NK-92 (cell line): ENCODE results near the gene TBX3.

Experiments used
- DNase-seq: peaks from one replicate; lab custom pipeline; 2025; ENCODE audit not compliant: unreplicated experiment; lab: John Stamatoyannopoulos, UW

The TBX3 gene

DNA sequence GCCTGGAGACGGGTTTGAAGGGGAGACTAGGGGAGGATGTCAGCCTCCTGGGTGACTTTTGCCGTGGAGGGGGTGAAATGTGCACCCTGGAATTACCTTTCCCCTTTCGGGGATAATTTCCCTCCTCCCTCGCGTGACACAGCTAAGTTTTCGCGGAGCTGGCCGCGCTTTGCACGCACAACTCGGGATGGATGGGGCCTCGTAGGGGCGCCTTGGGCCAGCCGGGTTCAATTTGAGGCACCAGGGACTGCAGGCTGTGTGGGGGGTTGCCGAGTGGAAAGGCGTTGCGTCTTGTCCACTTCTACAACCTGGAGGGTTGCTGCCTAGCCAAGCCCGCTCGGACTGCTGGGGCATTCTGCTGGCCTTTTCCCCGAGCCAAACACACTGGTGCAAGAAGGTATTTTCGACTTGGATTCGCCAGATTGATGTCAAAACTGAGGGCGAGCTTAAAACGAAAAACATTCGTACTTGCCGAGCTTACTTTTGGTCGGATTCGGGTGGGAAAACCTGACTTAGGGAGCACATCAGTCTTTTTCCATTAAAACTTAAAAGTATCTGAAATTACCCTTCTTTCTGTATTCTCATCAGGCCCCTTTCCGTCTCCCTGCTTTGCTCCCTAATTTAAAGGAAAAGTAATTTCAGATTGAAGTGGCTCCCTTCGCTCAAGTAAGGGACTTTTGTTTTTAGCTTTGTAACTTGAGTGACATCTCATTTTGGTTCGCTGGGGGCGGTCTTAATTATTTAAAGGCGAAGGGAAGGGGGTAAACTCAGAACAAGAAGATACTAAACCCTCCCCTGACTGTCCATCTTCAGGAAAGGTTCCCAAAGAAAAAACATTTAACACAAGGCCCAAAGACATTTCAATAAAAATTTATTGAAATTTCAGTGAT is 14.3 kb downstream of the TBX3 start:
- DNase-seq = no peak

DNA sequence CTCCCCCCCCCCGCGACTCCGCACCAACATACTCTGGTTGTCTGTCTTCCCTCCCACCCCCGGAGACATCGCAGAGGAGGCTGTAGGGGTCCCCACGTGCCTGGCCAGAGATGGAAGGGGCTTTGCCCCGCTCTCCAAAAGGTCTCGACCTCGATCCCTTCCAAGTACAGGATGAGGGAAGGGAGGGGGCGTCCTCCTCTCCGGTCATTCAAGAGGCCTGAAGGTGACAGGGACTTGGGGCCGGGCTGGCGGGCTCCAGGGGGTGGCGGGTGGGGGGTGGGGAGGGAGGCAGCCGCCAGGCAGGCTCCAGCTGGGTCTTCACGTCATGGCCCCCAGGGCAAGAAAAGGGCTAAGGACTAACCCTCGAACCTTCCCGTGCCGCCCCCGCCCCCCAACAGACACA is 15.1 kb downstream of the TBX3 start:
- DNase-seq = no peak

DNA sequence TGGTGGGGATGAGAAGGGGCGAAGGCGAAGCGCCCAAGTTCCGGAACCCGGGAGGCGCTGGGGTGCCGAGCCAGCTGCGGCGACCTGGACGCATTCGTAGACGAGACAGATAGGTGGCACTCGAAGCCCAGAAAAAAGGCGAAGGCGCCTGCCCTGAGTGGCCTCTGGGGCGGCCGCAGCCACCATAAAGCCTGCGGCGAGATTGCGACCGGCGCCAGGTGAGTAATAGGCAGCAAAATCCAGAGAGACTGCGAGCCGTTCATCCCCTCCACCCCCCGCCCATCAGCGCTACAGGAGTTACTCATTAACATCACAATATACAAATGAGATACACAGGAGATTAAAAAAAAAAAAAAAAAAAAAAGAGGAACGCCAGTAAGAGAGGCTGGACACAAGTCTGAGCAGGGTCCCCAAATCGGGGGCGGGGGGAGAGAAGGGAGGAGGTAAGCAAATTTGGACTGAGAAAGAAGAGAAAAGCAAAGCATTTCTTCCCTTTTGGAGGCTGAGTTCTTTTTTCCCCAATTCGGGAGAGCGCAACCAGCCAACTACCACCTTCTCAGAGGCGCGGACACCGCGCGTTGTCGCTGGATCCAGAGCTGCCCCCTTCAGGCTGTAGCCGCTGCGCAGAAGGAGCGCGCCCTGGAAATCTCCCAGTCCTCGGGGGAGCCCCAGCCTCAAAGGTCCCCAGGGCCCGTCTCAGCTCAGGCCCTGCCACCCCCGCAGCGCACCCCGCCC is 15.7 kb downstream of the TBX3 start:
- no peak for DNase-seq

DNA sequence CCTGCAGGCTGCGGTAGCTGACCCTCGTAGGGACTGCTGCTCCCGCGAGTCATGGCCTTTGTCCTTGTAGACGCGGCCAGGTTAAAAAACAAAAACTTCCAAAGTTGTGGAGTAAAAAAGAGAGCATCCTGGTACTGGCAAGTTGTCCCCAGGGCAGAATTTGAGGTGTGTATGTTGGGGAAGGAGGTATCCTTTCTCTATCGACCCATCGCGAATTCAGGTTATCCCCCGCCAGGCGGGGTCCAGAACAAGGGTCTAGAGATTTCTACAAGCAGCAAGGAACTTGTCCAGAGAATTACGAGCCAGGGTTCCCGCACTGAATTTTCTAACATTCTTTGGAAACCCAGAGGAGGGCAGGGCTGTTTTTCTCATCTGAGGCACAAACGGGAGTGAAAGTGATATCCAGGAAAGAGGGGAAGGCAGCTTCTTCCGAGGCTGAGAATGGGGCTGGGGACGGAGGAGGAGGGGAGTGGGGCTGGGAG is 16.3 kb downstream of the TBX3 start:
- DNase-seq = no peak

DNA sequence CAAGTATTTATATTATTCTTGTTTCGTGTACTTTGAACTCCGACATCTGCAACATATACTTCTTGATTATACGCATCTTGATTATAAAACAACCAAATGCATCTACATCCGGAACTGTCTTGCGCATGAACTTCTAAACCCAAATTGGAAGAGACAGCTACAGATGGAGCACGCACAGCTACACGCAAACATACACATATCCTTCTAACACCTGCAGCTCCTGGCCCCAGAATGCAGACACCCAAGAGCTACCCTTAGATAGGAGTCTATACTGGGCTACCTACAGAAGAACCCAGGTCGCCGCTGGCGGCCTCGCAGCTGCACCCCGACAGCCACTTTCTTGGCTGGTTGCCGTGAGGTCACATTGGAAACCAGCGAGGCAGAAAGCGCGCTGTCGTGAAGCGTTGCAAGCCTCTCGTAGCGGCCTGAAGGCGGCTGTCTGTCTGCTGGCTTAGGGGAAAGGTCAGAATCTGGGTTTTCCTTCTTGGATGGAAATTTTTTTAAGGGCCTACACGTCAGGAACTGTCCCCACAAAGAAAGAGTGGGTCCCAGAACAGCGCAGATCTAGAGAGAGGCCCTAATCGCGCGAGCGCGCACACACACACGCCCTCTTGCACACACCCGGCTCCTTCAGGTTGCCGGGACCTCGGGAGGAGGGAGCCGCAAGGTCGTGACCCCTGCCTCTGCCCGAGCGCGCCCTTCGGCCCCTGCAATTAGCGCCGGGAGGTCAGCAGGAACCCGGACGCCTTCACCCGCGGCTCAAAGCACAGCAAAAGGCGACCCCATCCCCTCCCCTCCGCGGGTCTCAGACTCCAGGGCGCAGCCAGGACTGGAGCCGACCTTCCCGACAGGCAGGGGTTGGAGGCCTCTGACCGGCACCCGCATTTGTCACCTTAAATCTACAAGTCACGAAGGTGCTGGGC is 17.0 kb downstream of the TBX3 start:
- no peak for DNase-seq

DNA sequence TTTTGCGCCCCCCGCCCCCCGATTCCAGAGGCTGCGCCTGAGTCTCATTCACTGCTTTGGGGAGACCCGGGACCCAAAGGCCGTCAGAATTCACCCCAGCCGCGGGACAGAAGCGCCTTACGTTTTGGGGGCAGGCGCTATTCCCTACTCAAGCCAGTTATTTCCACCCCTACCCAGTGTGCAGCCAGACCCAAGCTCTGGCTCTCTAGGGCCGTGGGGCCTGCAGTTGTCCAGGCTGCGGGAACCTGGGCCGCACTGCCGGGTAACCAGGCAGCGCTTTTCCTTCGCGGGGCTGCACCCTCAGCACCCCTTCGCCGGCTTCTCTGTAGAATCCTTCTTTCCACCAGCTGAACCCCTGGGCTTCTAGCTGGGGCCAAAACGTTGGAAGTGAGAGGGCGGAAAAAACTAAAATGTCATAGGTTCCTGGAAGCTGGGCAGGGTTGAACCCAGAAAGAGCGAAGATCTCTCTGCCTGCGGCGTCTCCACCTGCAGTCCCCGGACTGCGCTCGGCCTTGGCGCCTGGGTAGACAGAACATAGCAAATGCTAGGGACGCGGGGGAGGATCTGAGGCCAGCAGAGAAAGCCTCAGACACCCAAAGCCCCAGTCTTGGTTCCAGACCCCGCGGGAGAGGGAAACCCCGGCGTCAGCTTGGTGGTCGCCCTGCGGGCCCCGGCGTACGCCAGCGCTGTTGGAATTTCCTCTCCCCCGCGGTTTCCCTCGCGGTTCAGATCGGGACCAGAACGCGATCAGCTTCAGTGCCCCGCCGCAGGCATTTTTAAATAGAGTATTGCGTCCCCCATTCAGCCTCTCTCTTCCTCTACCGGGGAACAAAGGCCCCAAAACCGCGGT is 18.3 kb downstream of the TBX3 start:
- no peak for DNase-seq

DNA sequence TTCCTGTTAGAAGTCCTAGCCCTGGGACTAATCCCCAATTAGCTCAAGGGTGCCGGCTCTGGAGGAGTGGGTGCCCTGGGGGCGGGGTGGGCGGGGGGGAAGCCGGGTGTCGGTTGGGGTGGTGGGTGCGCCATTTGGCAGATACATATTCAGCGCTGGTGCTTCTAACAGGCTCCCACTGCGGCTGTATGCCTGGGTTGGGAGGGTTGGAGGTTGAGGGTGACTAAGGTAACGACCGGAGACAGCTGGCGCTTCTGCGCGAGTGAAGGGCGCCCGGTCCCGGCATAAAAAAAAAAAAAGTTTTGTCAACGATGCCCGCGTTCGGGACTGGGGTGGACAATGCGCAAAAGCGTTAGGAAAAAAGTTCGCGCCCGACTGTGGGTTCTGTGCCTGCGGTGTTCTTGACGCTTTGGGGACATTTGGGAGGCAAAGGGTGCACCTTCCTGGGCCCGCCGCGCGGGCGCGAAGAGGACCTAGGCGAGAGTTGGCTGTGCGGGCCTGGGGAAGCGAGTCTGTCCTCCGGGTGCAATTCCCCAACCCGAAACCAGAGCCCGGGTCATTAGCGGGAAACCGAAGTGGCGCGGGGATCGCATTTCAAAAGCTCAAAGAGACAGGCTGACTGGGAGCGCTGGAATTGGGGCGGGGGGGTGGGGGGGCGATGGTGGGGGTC is 19.2 kb downstream of the TBX3 start:
- DNase-seq = no peak

DNA sequence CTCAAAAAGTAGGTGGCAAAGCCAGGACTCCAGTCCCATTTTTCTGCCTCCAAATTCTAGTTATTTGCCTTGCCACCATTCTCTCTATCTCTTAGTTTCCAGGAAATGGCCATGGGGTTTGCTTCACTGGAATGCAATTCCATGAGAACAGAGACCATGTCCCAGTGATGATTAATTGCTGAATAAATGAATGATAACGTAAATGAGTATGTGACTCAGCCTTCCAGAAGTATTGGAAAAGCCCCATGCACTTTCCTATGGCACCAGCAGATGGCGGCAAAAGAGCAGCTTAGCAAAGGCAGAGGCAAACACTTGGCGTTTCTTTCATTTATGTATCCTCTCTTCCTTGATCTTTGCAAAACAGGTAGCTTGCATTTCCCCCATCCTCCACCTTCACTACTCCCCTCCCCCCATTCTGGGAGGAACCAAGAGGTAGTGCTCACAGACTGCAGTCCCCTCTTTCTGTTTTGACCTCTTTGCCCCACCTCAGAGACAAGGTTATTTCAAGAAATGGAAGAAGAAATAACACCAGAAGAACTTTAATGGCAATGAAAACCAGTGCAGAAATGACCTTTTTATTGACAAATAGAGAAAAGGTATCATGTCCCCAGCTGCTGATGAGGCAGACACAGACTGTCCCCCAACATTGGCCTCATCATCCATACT is 21.3 kb downstream of the TBX3 start:
- no peak for DNase-seq

DNA sequence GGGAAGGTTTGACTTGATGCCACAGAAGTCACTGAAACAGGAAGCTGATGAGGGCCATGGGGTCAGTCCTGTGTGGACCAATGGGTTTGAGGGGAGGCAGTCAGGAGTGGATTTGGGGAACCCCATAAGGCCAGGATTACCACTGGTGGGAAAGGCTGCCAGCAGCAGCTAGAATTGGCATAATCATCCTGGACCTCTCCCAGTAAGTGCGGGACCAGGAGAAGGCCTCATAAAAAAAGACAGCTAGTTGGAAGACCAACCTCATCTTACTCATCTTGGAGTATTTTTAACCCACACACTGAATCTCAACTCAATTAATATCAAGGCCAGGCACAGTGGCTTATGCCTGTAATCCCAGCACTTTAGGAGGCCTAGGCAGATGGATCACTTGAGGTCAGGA is 22.7 kb downstream of the TBX3 start:
- no peak for DNase-seq

DNA sequence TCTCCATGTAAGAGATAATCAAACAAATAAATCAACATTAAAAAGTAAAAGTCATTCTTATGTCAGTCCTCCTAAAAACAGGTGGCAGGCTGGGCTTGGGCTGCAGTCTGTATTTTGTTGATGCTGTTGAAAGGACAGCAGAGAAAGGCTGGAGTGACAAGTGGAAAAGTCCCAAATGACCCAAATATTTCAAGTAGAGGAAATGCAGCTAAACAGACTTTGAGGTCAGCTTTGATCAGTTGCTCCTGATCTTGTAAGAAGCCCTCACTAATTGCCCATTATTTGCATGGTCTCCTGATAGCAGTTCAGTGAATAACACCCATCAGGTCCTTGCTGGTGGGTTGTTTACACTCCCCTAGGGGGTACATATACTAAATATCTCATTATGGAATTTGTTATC is 24.9 kb downstream of the TBX3 start:
- no peak for DNase-seq

DNA sequence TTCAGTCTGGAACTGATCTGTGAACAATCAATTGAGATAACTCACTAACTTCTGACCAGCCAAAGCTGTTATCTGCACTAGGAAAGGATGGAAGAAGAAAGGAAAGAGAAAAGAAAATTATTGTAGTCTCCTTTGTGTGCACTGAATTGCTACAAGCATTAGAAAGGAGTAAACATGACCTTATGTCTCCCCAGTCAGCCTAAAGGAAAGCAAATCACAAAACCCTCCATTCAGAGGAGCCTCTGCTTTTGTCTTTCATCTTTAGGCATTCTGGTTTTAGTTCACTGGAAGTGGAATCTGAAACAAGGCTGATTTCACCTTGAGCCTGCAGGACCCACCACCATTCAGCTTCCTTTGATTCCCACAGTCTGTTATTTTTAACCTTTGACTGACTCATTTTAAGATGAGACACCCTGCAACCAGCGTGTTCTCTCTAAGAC is 26.0 kb downstream of the TBX3 start:
- no peak for DNase-seq

DNA sequence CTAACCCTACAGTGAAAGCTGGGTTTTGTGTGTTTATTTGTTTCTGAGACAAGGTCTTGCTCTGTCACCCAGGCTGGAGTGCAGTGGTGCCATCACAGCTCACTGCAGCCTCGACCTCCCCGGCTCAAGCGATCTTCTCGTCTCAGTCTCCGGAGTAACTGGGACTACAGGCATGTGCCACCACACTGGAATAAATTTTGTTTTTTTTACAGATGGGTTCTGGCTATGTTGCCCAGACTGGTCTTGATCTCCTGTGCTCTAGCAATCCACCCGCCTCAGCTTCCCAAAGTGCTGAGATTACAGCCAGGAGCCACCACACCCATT is 26.4 kb downstream of the TBX3 start:
- DNase-seq = no peak

DNA sequence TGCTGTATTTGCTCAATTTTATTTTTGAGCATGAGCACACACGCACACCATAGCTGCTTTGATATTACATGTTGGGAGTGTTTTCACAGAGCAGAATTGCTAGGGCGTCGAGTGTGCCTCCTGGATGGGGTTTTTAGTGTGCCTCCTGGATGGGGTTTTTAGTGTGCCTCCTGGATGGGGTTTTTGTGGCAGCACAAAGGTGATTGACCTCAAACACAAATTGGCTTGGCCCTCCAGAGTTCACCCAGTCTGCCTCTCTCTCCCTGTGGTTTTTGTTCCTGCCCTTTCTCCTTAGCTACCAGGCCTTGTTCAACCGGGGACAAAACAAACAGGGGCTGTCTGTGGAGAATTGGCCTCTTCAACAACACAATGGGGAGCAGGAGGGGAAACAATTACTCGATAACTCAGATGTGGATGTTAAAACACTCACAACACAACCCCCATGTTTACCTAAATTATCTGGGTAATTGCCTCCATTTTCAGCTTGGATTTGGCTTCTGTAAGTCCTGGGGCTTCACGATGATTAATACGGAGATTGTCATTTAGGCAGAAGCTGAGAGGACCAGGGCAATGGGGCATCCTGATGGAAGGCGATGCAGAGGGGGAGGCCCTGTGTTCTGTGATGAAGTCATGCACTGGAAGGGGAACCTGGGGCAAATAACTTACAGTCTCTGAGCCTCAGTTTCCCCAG is 26.9 kb downstream of the TBX3 start:
- DNase-seq = no peak

DNA sequence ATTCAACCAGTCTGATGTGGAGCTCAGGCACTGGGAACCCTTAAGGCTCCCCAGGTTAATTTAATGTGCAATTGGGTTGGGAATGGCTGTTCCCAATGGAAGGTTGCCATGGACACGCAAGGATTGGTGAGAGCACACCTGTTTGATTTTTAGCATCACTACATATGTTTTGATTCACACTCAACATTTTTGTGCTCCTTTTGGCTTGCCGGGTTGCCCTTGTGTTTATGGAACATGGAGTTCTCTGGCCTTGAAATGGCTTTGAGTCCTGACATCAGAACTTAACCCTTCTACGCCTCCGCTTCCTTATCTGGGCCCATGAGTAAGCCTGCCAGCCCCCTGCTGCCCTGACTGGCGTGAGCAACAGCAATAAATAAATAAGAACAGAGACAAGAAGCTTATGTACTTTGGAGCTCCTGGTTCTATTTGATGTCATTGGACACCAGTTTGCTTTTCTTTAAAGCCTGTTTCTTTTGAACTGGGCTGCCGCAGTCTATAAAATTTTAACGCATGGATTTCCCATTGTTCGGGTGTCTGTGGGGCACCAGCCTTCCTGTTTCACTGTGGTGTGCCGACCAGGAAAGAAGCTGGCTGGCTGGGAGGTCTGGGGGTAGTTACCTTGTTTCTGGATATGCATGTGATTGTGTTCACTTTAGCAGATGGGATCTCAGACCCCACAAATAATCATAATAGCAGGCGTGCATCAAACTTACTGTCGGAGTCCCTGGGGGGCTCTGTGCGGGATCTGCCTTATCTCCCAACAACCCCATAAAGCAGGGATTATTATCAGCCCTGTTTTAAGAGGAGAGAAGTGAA is 27.8 kb downstream of the TBX3 start:
- DNase-seq = no peak

DNA sequence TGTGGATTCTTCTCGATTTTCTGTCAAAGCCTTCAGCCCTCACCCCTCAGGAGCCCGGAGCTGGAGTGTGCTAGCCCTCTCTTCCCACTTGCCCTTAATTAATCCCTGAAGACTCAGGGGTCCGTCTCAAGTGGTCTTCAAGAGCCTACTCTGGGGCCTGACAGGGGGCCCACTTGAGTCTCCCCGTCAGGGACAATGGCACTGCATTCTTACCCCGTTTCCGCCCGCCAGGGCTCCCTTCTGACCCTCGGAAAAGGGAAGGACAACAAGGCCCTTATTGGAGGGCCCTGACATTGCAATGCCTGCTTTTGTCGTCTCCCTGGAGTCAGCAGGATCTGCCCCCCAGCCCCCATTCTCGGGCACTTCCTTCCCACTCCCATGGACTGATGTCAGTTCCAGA is 34.4 kb downstream of the TBX3 start:
- no peak for DNase-seq

DNA sequence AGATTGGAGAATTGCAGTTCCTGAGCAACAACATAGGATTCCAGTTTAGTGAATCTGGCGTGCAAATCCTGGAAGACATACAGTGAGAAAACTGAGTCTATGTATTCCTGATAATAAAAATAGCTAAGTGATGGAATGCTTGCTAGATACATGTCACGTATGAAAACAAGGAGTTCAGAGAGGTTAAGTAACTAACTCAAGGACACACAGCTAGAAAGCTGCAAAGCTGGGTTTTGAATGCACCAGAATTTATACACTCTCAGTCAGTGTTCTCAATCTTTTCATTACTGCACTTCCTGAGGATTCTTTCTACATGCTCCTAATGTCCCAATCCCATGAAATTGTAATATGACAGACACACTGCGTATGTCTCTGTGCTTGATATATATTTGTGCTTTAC is 35.3 kb downstream of the TBX3 start:
- no peak for DNase-seq

DNA sequence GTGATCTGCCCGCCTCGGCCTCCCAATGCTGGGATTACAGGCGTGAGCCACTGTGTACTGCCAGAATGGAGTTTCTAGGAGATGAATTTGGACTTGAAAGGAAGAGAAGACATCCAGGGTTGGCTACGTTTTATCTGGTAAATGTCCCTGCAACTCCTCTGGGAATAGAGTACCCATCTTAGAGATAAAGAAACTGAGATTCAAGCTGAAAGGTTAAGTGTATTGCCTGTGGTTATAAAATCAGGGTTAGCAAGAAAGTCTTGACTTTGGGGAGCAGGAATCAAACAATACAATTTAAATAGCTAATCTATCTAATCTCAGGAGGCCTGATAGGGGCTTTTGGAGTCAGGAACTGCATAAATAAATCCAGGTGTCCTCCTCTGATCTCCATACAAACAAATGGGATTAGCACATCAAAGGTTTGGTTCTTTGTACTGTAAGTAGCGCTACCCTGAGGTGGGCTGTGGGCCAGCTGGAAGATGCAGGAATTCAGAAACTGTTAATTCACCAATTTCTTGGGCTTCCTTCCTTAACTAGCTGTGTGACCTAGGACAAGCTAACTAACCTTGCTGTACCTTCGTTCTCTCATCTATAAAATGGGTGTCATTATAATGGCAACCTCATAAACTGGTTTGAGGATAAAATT is 45.1 kb downstream of the TBX3 start:
- DNase-seq = no peak
